Trophoblast cell (in vitro differentiated cells and primary cell): ENCODE results near the gene MTURN.

Experiments
- DNase-seq, 2 donors: peaks; one replicate each; pipeline ENCODE4 v3.0.0-alpha.2; 2016
- H2AFZ ChIP-seq: 2 replicates; pipeline ENCODE4 v1.6.1; 2013; ENCODE audit warnings: low read length, moderate library complexity, mild to moderate bottlenecking; ENCODE audit not compliant: insufficient read depth, poor library complexity
- H2AK5ac ChIP-seq: 2 replicates; pipeline ENCODE4 v1.6.1; 2013; ENCODE audit warnings: mild to moderate bottlenecking, low read length
- H2BK120ac ChIP-seq: 2 replicates; pipeline ENCODE4 v1.6.1; 2013; ENCODE audit warnings: low read length, mild to moderate bottlenecking, moderate library complexity; ENCODE audit not compliant: insufficient read depth, poor library complexity
- H2BK12ac ChIP-seq: 2 replicates; pipeline ENCODE4 v1.6.1; 2013; ENCODE audit warnings: mild to moderate bottlenecking, low read length, moderate library complexity
- H2BK5ac ChIP-seq: 2 replicates; pipeline ENCODE4 v1.6.1; 2013; ENCODE audit warnings: low read length, low read depth, moderate library complexity, mild to moderate bottlenecking; ENCODE audit not compliant: poor library complexity
- H3K14ac ChIP-seq: 2 replicates; pipeline ENCODE4 v1.6.1; 2013; ENCODE audit warnings: mild to moderate bottlenecking, low read length
- H3K18ac ChIP-seq: 2 replicates; pipeline ENCODE4 v1.6.1; 2013; ENCODE audit warnings: mild to moderate bottlenecking, low read length
- H3K23ac ChIP-seq: 2 replicates; pipeline ENCODE4 v1.6.1; 2013; ENCODE audit warnings: low read length
- H3K27ac ChIP-seq: 2 replicates; pipeline ENCODE4 v1.5.1; 2013; ENCODE audit warnings: low read depth, mild to moderate bottlenecking, inconsistent platforms, low read length, moderate library complexity
- H3K27me3 ChIP-seq: 2 replicates; pipeline ENCODE4 v1.6.1; 2013; ENCODE audit warnings: inconsistent platforms, mild to moderate bottlenecking, low read length, moderate library complexity; ENCODE audit not compliant: insufficient read depth
- H3K36me3 ChIP-seq, 2 experiments: 1 replicate in 1 of 2; 2 replicates in 1 of 2; pipeline ENCODE4 v1.6.1; 2013; ENCODE audit warnings: low read length in 2 of 2, mild to moderate bottlenecking in 2 of 2, moderate library complexity in 1 of 2; ENCODE audit not compliant: insufficient read depth in 2 of 2, control insufficient read depth in 1 of 2
- H3K4ac ChIP-seq: 2 replicates; pipeline ENCODE4 v1.6.1; 2013; ENCODE audit warnings: low read depth, mild to moderate bottlenecking, low read length, moderate library complexity
- H3K4me1 ChIP-seq, 2 experiments: 1 replicate in 1 of 2; 2 replicates in 1 of 2; pipeline ENCODE4 v1.6.1; 2013; ENCODE audit warnings: low read length in 2 of 2, mild to moderate bottlenecking in 2 of 2, moderate library complexity in 1 of 2; ENCODE audit not compliant: insufficient read depth in 2 of 2, control insufficient read depth in 1 of 2
- H3K4me2 ChIP-seq: 2 replicates; pipeline ENCODE4 v1.6.1; 2013; ENCODE audit warnings: inconsistent platforms, mild to moderate bottlenecking, low read length, moderate library complexity
- H3K4me3 ChIP-seq: 2 replicates; pipeline ENCODE4 v1.5.1; 2013; ENCODE audit warnings: mild to moderate bottlenecking, low read depth, low read length, inconsistent platforms
- H3K79me1 ChIP-seq: one replicate; pipeline ENCODE4 v1.6.1; 2013; ENCODE audit warnings: low read length
- H3K79me2 ChIP-seq: 2 replicates; pipeline ENCODE4 v1.6.1; 2013; ENCODE audit warnings: low read length, mild to moderate bottlenecking; ENCODE audit not compliant: control insufficient read depth, insufficient read depth, poor library complexity
- H3K9ac ChIP-seq: 2 replicates; pipeline ENCODE4 v1.6.1; 2013; ENCODE audit warnings: mild to moderate bottlenecking, low read length
- H3K9me3 ChIP-seq: 2 replicates; pipeline ENCODE4 v1.6.1; 2013; ENCODE audit warnings: low read depth, mild to moderate bottlenecking, control low read depth, inconsistent platforms, low read length; ENCODE audit not compliant: insufficient read depth
- H4K12ac ChIP-seq: 2 replicates; pipeline ENCODE4 v1.6.1; 2013; ENCODE audit warnings: low read depth, mild to moderate bottlenecking, low read length, moderate library complexity
- H4K8ac ChIP-seq: 2 replicates; pipeline ENCODE4 v1.6.1; 2013; ENCODE audit warnings: low read depth, mild to moderate bottlenecking, low read length, moderate library complexity
- H4K91ac ChIP-seq: one replicate; pipeline ENCODE4 v1.6.1; 2013; ENCODE audit warnings: low read depth, mild to moderate bottlenecking, low read length, moderate library complexity
- WGBS: extraction: QIAGEN DNeasy Blood & Tissue Kit; methylation state at CpG from one replicate; pipeline ENCODE4 v1.1.7; 2013; ENCODE audit warnings: missing lambda C conversion rate; ENCODE audit not compliant: insufficient read length, insufficient coverage; ENCODE audit errors: extremely low coverage; 5-methylcytosine and 5-hydroxymethylcytosine counted together

Gene MTURN

DNA sequence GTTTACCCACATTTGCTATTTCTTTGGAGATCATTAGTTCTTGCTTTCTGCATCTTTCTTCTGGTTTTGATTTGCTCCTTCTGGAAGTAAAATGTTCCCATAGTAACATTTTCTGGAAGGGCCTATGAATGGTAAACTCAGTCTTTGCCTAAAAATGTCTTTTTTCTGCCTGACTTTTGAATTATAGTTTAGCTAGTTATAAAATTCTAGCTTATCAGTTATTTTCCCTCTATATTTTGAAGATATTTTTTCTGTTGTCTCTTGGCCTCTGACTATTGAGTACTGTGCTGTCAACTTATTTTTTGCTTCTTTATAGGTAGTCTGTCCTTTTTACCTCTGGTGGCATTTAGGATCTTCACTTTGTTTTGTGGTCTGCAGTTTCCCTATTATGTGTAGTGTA is 21.6 kb upstream of the MTURN start:
- H3K23ac ChIP-seq = no peak overlapping the region
- no peaks in the 10 kb centered on the region for H3K27me3 ChIP-seq
- H3K4ac ChIP-seq = no peak overlapping the region
- DNase-seq = no peak
- no peak overlapping the region for H2AK5ac ChIP-seq
- H4K12ac ChIP-seq = no peak overlapping the region
- no peak overlapping the region for H4K8ac ChIP-seq
- peaks cover 0 to 3% of the 10 kb centered on the region in 2 experiments for H3K36me3 ChIP-seq
- no peaks in the 10 kb centered on the region for H3K79me2 ChIP-seq
- no peak overlapping the region for H2BK120ac ChIP-seq
- no peak overlapping the region for H3K9ac ChIP-seq
- no peak overlapping the region for H2BK12ac ChIP-seq
- no peak overlapping the region for H3K14ac ChIP-seq
- no peak overlapping the region for H3K4me2 ChIP-seq
- no peaks in the 10 kb centered on the region for H3K79me1 ChIP-seq
- no peak overlapping the region for H2AFZ ChIP-seq
- no peak overlapping the region for H3K27ac ChIP-seq
- H3K18ac ChIP-seq = no peak overlapping the region
- no peak overlapping the region for H3K4me3 ChIP-seq
- no peak overlapping the region for H2BK5ac ChIP-seq
- peaks cover 3% of the 10 kb centered on the region for H3K9me3 ChIP-seq
- H4K91ac ChIP-seq = no peak overlapping the region
- peaks cover 0 to 2% of the 10 kb centered on the region in 2 experiments for H3K4me1 ChIP-seq

DNA sequence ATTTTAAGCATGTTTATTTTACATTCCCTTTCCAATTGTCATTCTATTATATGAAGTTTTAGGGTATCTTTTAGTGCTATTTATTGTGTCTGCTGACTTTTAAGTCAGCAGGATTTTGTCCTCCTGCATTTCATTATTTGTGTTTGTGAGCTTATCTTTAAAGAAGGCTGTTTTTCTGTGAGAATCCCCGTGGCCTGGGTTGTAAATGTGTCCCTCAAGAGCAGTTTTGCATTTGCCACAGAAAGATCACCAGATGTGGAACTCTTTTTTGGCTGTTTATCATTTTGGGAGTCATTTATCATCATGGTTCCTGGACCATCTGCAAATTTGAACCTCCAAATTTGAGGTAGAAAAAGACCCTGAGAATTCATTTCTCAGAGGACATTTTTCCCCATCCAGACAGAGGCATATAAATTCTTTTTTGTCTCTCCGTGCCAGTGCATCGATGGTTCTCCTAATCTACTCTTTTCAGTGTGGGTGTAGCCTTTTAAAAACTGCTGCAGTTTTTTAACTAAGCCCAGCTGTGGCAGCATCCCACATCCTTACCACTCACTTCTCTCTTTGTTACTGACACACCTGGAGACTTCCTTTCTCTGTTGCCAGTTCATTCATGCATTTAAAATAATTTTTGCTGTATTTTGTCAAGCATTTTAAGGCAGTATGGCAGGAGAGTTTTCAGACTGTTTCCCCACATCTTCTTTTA is 20.1 kb upstream of the MTURN start:
- no peaks in the 10 kb centered on the region for H3K27me3 ChIP-seq
- no peak overlapping the region for H3K23ac ChIP-seq
- no peak overlapping the region for H2BK120ac ChIP-seq
- no peak overlapping the region for H2AFZ ChIP-seq
- no peak overlapping the region for H3K27ac ChIP-seq
- no peak overlapping the region for H2BK12ac ChIP-seq
- H3K9me3 ChIP-seq = peaks cover 3% of the 10 kb centered on the region
- no CpG with 5 or more reads among the region's 3 CpGs for WGBS
- H4K91ac ChIP-seq = no peak overlapping the region
- H4K8ac ChIP-seq = no peak overlapping the region
- H3K79me2 ChIP-seq = no peaks in the 10 kb centered on the region
- no peak overlapping the region for H3K4me3 ChIP-seq
- H3K14ac ChIP-seq = no peak overlapping the region
- H4K12ac ChIP-seq = no peak overlapping the region
- H2BK5ac ChIP-seq = no peak overlapping the region
- H3K4me2 ChIP-seq = no peak overlapping the region
- H2AK5ac ChIP-seq = no peak overlapping the region
- H3K79me1 ChIP-seq = no peaks in the 10 kb centered on the region
- DNase-seq = no peak
- peaks cover 0 to 2% of the 10 kb centered on the region in 2 experiments for H3K4me1 ChIP-seq
- no peak overlapping the region for H3K4ac ChIP-seq
- H3K36me3 ChIP-seq = peaks cover 0 to 3% of the 10 kb centered on the region in 2 experiments
- no peak overlapping the region for H3K9ac ChIP-seq
- H3K18ac ChIP-seq = no peak overlapping the region

DNA sequence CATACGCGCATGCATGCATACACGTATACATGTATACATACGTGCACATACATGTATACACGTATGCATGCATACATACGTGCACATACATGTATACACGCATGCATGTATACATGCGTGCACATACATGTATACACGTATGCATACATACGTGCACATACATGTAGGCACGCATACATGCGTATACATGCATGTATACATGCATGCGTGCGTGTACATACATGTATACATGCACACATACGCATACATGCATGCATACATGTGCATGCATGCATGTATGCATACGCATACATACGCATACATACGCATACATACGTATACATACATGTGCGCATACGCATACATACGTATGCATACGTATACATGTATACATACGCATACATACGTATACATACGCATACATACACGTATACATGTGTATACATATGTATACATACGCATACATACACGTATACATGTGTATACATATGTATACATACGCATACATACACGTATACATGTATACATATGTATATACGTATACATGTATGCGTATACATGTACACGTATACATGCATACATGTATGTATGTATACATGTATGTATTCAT is 19.0 kb upstream of the MTURN start:
- H2BK5ac ChIP-seq = no peak overlapping the region
- no peak overlapping the region for H3K14ac ChIP-seq
- H3K79me2 ChIP-seq = no peaks in the 10 kb centered on the region
- no peak overlapping the region for H2BK120ac ChIP-seq
- no peak overlapping the region for H3K4me2 ChIP-seq
- no peak overlapping the region for H3K18ac ChIP-seq
- peaks cover 0 to 3% of the 10 kb centered on the region in 2 experiments for H3K36me3 ChIP-seq
- H3K23ac ChIP-seq = peak overlapping the region; percentile 55
- no peak for DNase-seq
- H2AFZ ChIP-seq = no peak overlapping the region
- H2BK12ac ChIP-seq = no peak overlapping the region
- H3K9me3 ChIP-seq = peaks cover 3% of the 10 kb centered on the region
- no CpG with 5 or more reads among the region's 34 CpGs for WGBS
- no peak overlapping the region for H3K27ac ChIP-seq
- H3K4ac ChIP-seq = no peak overlapping the region
- H3K79me1 ChIP-seq = no peaks in the 10 kb centered on the region
- no peak overlapping the region for H2AK5ac ChIP-seq
- no peak overlapping the region for H4K91ac ChIP-seq
- H3K27me3 ChIP-seq = no peaks in the 10 kb centered on the region
- H4K8ac ChIP-seq = no peak overlapping the region
- H4K12ac ChIP-seq = no peak overlapping the region
- H3K4me1 ChIP-seq = peaks cover 0 to 2% of the 10 kb centered on the region in 2 experiments
- H3K4me3 ChIP-seq = peak overlapping the region; percentile 63
- H3K9ac ChIP-seq = peak overlapping the region; percentile 82

- Histone ChIP-seq H3K4me2 (no peak overlapping the region), H3K4me1 (peaks cover 0 to 2% of the 10 kb centered on the region in 2 experiments), H4K8ac (no peak overlapping the region), H2BK12ac (no peak overlapping the region), H4K91ac (no peak overlapping the region), H2BK120ac (no peak overlapping the region), H3K4ac (no peak overlapping the region), H3K23ac (peak overlapping the region; percentile 48), H3K9me3 (peaks cover 3% of the 10 kb centered on the region), H3K79me2 (no peaks in the 10 kb centered on the region), H3K79me1 (no peaks in the 10 kb centered on the region), H2AFZ (no peak overlapping the region), H3K14ac (no peak overlapping the region), H3K27me3 (no peaks in the 10 kb centered on the region), H4K12ac (no peak overlapping the region), H3K18ac (no peak overlapping the region), H3K9ac (no peak overlapping the region), H3K27ac (no peak overlapping the region), H3K4me3 (no peak overlapping the region), H2AK5ac (no peak overlapping the region), H3K36me3 (peaks cover 0 to 3% of the 10 kb centered on the region in 2 experiments), H2BK5ac (no peak overlapping the region)
- no CpG with 5 or more reads among the region's 6 CpGs for WGBS
- DNase-seq = no peak
These were observed 18.0 kb upstream of the MTURN start for GRCh38 chr7:30116771-30117170.
